CD4-positive, CD25-positive, alpha-beta regulatory T cell (primary cell): ENCODE measurements around the gene GRIK4. TPM values are rescaled to one million over a fixed set of nuclear protein-coding genes. Genes with fewer than 3 reads are reported as not detected.

Experiments used
- ATAC-seq, 2 donors: fragments of 150-1000 bp; cut with Tn5 transposase; one replicate each; pipeline ENCODE4 v1.10.0; 2021; ENCODE audit warnings: low read depth in 2 of 2, moderate number of reproducible peaks in 2 of 2, moderate library complexity in 1 of 2
- DNase-seq, 3 donors: peaks; one replicate each; pipeline versions ENCODE4 v3.0.0 to v3.0.0-alpha.2; 2012 to 2022; ENCODE audit warnings: mixed read lengths in 1 of 3
- H3K27ac ChIP-seq: one replicate; pipeline ENCODE4 v1.7.0; 2013; ENCODE audit warnings: mild to moderate bottlenecking, low read length; ENCODE audit not compliant: insufficient read depth, poor library complexity, severe bottlenecking
- H3K27me3 ChIP-seq: one replicate; pipeline ENCODE4 v1.7.0; 2013; ENCODE audit warnings: low read length; ENCODE audit not compliant: control insufficient read depth, insufficient read depth
- H3K36me3 ChIP-seq: one replicate; pipeline ENCODE4 v1.7.0; 2013; ENCODE audit warnings: mild to moderate bottlenecking, low read length, moderate library complexity; ENCODE audit not compliant: control insufficient read depth, insufficient read depth
- H3K4me1 ChIP-seq: 2 replicates; pipeline ENCODE4 v1.7.0; 2013; ENCODE audit warnings: mild to moderate bottlenecking, low read length; ENCODE audit not compliant: insufficient read depth, control insufficient read depth, poor library complexity, severe bottlenecking
- H3K4me3 ChIP-seq: one replicate; pipeline ENCODE4 v1.7.0; 2013; ENCODE audit warnings: low read depth, mild to moderate bottlenecking, low read length, moderate library complexity
- H3K9me3 ChIP-seq, 2 experiments: 1 replicate in 1 of 2; 2 replicates in 1 of 2; pipeline ENCODE4 v1.7.0; 2013; ENCODE audit warnings: low read length in 2 of 2, mild to moderate bottlenecking in 1 of 2, moderate library complexity in 1 of 2; ENCODE audit not compliant: control insufficient read depth in 2 of 2
- H3K27ac Mint-ChIP-seq, 3 donors: one replicate each; pipeline ENCODE4 v1.8.0; 2020 to 2022; ENCODE audit warnings: mild to moderate bottlenecking in 3 of 3, mixed read lengths in 3 of 3, moderate library complexity in 2 of 3
- H3K27me3 Mint-ChIP-seq: one replicate; pipeline ENCODE4 v1.8.0; 2022; ENCODE audit warnings: mild to moderate bottlenecking, mixed read lengths
- H3K36me3 Mint-ChIP-seq: one replicate; pipeline ENCODE4 v1.8.0; 2020; ENCODE audit warnings: mixed read lengths
- H3K4me1 Mint-ChIP-seq, 4 donors: one replicate each; pipeline ENCODE4 v1.8.0; 2020 to 2022; ENCODE audit warnings: mixed read lengths in 4 of 4, mild to moderate bottlenecking in 1 of 4
- H3K4me3 Mint-ChIP-seq, 4 donors: one replicate each; pipeline ENCODE4 v1.8.0; 2020 to 2022; ENCODE audit warnings: mild to moderate bottlenecking in 4 of 4, mixed read lengths in 4 of 4, moderate library complexity in 3 of 4
- H3K9me3 Mint-ChIP-seq, 7 donors: one replicate each; pipeline ENCODE4 v1.8.0; 2020 to 2022; ENCODE audit warnings: mixed read lengths in 7 of 7, mild to moderate bottlenecking in 3 of 7, moderate library complexity in 2 of 7
- polyA plus RNA-seq, 4 donors: library from polyadenylated mRNA; unstranded; fragments of 300-500 nt; fragmentation: Illumina TruSeq; gene quantifications; one replicate each; pipeline ENCODE4 v1.2.3, GENCODE V29; 2021
- total RNA-seq: library from RNA; stranded (reverse); gene quantifications from one replicate; pipeline ENCODE4 v1.2.3, GENCODE V29; 2022

The GRIK4 gene
- total and polyA plus RNA-seq, 5 donors from 2014 or later: not detected

DNA sequence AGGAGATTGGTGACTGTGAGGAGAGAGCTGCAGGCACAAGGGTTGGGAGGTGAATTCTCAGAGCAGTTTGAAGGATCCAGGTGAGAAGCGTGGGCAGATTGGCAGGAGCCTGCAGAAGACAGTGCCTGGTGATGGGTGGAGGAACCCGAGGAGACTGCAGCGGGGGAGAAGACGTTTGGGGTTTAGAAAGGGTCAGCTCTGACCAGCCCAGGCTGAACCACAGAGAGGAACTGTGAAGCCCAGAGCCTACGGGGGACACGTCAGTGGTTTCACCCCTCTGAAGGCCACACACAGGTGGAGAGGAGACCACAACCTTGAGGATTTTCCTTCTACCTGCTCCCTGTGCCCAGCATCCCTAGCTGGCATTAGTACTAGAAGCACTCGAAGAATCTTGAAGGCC, 357.5 kb downstream of the GRIK4 start:
- H3K27me3 Mint-ChIP-seq: no peaks in the 10 kb centered on the region
- H3K4me3 ChIP-seq: no peak overlapping the region
- H3K36me3 Mint-ChIP-seq: no peaks in the 10 kb centered on the region
- H3K27ac ChIP-seq: no peak overlapping the region
- no peaks in the 10 kb centered on the region for H3K27me3 ChIP-seq
- no peak for DNase-seq
- no peak for ATAC-seq
- H3K4me3 Mint-ChIP-seq: no peak overlapping the region
- no peaks in the 10 kb centered on the region for H3K9me3 ChIP-seq
- H3K9me3 Mint-ChIP-seq: peaks cover 0 to 2% (median 0%) of the 10 kb centered on the region in 7 donors
- no peak overlapping the region for H3K27ac Mint-ChIP-seq
- no peaks in the 10 kb centered on the region for H3K4me1 ChIP-seq
- H3K4me1 Mint-ChIP-seq: no peaks in the 10 kb centered on the region
- H3K36me3 ChIP-seq: no peaks in the 10 kb centered on the region

DNA sequence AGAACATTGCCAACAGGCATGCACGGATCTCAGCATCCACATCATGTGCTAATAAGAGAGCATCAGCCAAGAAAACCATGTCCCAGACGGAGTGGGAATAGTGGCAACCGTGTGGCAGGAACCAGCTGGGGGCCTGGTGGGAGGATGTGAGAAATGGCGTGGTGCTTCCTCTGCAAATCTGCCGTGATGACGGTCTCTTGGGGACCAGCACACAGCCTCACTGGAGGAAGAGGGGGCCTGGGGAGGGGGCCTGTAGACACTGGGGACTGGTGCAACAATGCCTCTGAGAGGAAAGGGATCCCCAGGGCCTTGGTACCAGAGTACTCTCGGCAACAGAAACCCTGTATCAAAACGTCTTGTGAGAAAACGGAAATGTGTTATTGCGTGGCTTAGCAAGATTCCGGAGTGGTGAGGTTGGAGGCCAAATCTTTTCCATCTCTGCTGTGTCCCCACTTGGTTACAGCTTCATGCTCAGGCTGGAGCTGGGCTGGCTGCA, 358.0 kb downstream of the GRIK4 start:
- Mint-ChIP-seq H3K9me3 (peaks cover 0 to 2% (median 0%) of the 10 kb centered on the region in 7 donors), H3K27ac (no peak overlapping the region)

GRCh38 chr11:120871194-120871593, 359.6 kb downstream of the GRIK4 start:
- no peaks in the 10 kb centered on the region for H3K36me3 ChIP-seq
- H3K4me3 Mint-ChIP-seq: no peak overlapping the region
- H3K27ac Mint-ChIP-seq: no peak overlapping the region

More for the DNA sequence above, 358.0 kb downstream of the GRIK4 start:
- no peak overlapping the region for H3K4me3 ChIP-seq
- no peaks in the 10 kb centered on the region for H3K4me1 ChIP-seq
- Mint-ChIP-seq H3K4me3 (no peak overlapping the region), H3K4me1 (no peaks in the 10 kb centered on the region), H3K36me3 (no peaks in the 10 kb centered on the region), H3K27me3 (no peaks in the 10 kb centered on the region)
- H3K36me3 ChIP-seq: no peaks in the 10 kb centered on the region
- DNase-seq (no peak), ATAC-seq (no peak)
- no peaks in the 10 kb centered on the region for H3K27me3 ChIP-seq
- no peaks in the 10 kb centered on the region for H3K9me3 ChIP-seq
- no peak overlapping the region for H3K27ac ChIP-seq

GRCh38 chr11:120871924-120872323, 360.4 kb downstream of the GRIK4 start:
- H3K4me3 Mint-ChIP-seq: no peak overlapping the region
- ATAC-seq (no peak), DNase-seq (no peak)
- Histone ChIP-seq H3K4me1 (no peaks in the 10 kb centered on the region), H3K36me3 (no peaks in the 10 kb centered on the region), H3K4me3 (no peak overlapping the region), H3K27me3 (no peaks in the 10 kb centered on the region), H3K27ac (no peak overlapping the region), H3K9me3 (no peaks in the 10 kb centered on the region)
- H3K27ac Mint-ChIP-seq: no peak overlapping the region
- peaks cover 3% of the 10 kb centered on the region for H3K36me3 Mint-ChIP-seq
- peaks cover 0 to 5% (median 0%) of the 10 kb centered on the region in 7 donors for H3K9me3 Mint-ChIP-seq
- H3K27me3 Mint-ChIP-seq: no peaks in the 10 kb centered on the region
- H3K4me1 Mint-ChIP-seq: no peaks in the 10 kb centered on the region

More at GRCh38 chr11:120871194-120871593, 359.6 kb downstream of the GRIK4 start:
- no peak for DNase-seq
- H3K9me3 ChIP-seq: no peaks in the 10 kb centered on the region
- H3K27me3 Mint-ChIP-seq: no peaks in the 10 kb centered on the region
- ATAC-seq: no peak
- H3K4me1 Mint-ChIP-seq: no peaks in the 10 kb centered on the region
- no peak overlapping the region for H3K4me3 ChIP-seq
- H3K27me3 ChIP-seq: no peaks in the 10 kb centered on the region
- H3K9me3 Mint-ChIP-seq: peaks cover 0 to 3% (median 0%) of the 10 kb centered on the region in 7 donors
- peaks cover under 1% of the 10 kb centered on the region for H3K36me3 Mint-ChIP-seq
- no peak overlapping the region for H3K27ac ChIP-seq
- H3K4me1 ChIP-seq: no peaks in the 10 kb centered on the region

GRCh38 chr11:120873966-120874735, 362.6 kb downstream of the GRIK4 start:
- peaks cover 3% of the 10 kb centered on the region for H3K36me3 Mint-ChIP-seq
- H3K4me1 Mint-ChIP-seq: no peaks in the 10 kb centered on the region

GRCh38 chr11:120875986-120876385, 364.4 kb downstream of the GRIK4 start:
- peaks cover 0 to 5% (median 0%) of the 10 kb centered on the region in 7 donors for H3K9me3 Mint-ChIP-seq
- no peak overlapping the region for H3K27ac Mint-ChIP-seq
- Histone ChIP-seq H3K9me3 (no peaks in the 10 kb centered on the region), H3K27me3 (no peaks in the 10 kb centered on the region), H3K4me3 (no peak overlapping the region), H3K27ac (no peak overlapping the region), H3K4me1 (no peaks in the 10 kb centered on the region), H3K36me3 (no peaks in the 10 kb centered on the region)
- ATAC-seq (no peak), DNase-seq (no peak)
- H3K4me1 Mint-ChIP-seq: no peaks in the 10 kb centered on the region
- H3K36me3 Mint-ChIP-seq: peaks cover 3% of the 10 kb centered on the region
- no peak overlapping the region for H3K4me3 Mint-ChIP-seq
- no peaks in the 10 kb centered on the region for H3K27me3 Mint-ChIP-seq

More at GRCh38 chr11:120873966-120874735, 362.6 kb downstream of the GRIK4 start:
- Mint-ChIP-seq H3K4me3 (no peak overlapping the region), H3K9me3 (peaks cover 0 to 5% (median 0%) of the 10 kb centered on the region in 7 donors), H3K27me3 (no peaks in the 10 kb centered on the region), H3K27ac (no peak overlapping the region)
- H3K36me3 ChIP-seq: no peaks in the 10 kb centered on the region
- H3K27ac ChIP-seq: no peak overlapping the region
- H3K4me1 ChIP-seq: no peaks in the 10 kb centered on the region
- ATAC-seq (no peak), DNase-seq (no peak)
- H3K27me3 ChIP-seq: no peaks in the 10 kb centered on the region
- H3K4me3 ChIP-seq: no peak overlapping the region
- no peaks in the 10 kb centered on the region for H3K9me3 ChIP-seq

GRCh38 chr11:120877746-120878365, 366.3 kb downstream of the GRIK4 start:
- Mint-ChIP-seq H3K9me3 (peaks cover 0 to 5% (median 0%) of the 10 kb centered on the region in 7 donors), H3K27me3 (no peaks in the 10 kb centered on the region), H3K27ac (no peak overlapping the region), H3K4me3 (no peak overlapping the region), H3K36me3 (peaks cover 3% of the 10 kb centered on the region), H3K4me1 (no peaks in the 10 kb centered on the region)
- no peaks in the 10 kb centered on the region for H3K36me3 ChIP-seq
- no peak overlapping the region for H3K27ac ChIP-seq
- DNase-seq: no peak
- H3K27me3 ChIP-seq: no peaks in the 10 kb centered on the region
- no peaks in the 10 kb centered on the region for H3K9me3 ChIP-seq
- H3K4me3 ChIP-seq: no peak overlapping the region
- no peak for ATAC-seq
- H3K4me1 ChIP-seq: no peaks in the 10 kb centered on the region
